NT2/D1 (cell line): ENCODE measurements around the gene TMEM176A.

Source experiments
- DNase-seq: peaks from one replicate; pipeline ENCODE4 v3.0.0-alpha.2; 2011; ENCODE audit warnings: low read depth, low spot score
- H3K27me3 ChIP-seq: 2 replicates; pipeline ENCODE4 v1.6.0; 2011; ENCODE audit warnings: mild to moderate bottlenecking; ENCODE audit not compliant: insufficient read length, insufficient read depth
- H3K36me3 ChIP-seq: 2 replicates; pipeline ENCODE4 v1.6.1; 2011; ENCODE audit warnings: mild to moderate bottlenecking, low read length, mixed read lengths; ENCODE audit not compliant: insufficient read depth, insufficient read length
- H3K4me1 ChIP-seq: 2 replicates; pipeline ENCODE4 v1.5.1; 2011; ENCODE audit not compliant: insufficient read depth, insufficient read length
- H3K4me3 ChIP-seq: 2 replicates; pipeline ENCODE4 v1.5.1; 2011; ENCODE audit warnings: low read depth; ENCODE audit not compliant: insufficient read length
- H3K9ac ChIP-seq: 2 replicates; pipeline ENCODE4 v1.6.0; 2011; ENCODE audit warnings: low read depth; ENCODE audit not compliant: insufficient read length
- H3K9me3 ChIP-seq: 2 replicates; pipeline ENCODE4 v1.5.1; 2011; ENCODE audit warnings: mild to moderate bottlenecking, low read length; ENCODE audit not compliant: insufficient read depth
- SUZ12 ChIP-seq: IDR thresholded peaks from 2 replicates; pipeline ENCODE4 v1.6.1; 2011; ENCODE audit not compliant: insufficient read length, insufficient read depth; ENCODE audit errors: extremely low read depth
- YY1 ChIP-seq: IDR thresholded peaks from 2 replicates; pipeline ENCODE4 v1.6.1; 2011; ENCODE audit not compliant: insufficient read length, insufficient read depth
- ZNF274 ChIP-seq: IDR thresholded peaks from 2 replicates; pipeline ENCODE4 v1.6.1; 2011; ENCODE audit warnings: mild to moderate bottlenecking, low read depth, low read length

The TMEM176A gene

DNA sequence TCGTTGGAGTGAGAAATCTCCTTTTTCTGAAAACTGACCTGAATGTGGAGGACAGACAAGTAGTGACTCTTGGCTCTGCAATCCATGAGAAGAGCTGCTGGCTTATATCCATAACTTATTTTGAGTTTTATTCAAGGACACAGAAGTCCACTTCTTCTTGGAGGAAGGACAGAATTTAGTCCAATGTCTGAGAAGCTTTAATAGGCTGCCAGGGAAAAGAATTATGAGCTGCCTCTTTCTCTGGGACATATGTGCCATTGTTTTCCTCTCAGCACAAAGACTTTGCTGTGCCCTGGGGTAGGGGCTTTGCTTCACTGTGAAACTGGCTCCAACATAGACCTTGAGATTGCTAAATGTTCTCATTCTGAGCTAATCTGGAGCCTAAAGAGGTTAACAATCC, 31.3 kb downstream of the TMEM176A start:
- Histone ChIP-seq H3K36me3 (no peaks in the 10 kb centered on the region), H3K27me3 (no peaks in the 10 kb centered on the region), H3K4me1 (no peaks in the 10 kb centered on the region), H3K9me3 (no peaks in the 10 kb centered on the region), H3K9ac (no peak overlapping the region), H3K4me3 (no peak overlapping the region)
- TF ChIP-seq SUZ12 = no peak
- TF ChIP-seq YY1 = no peak
- no peak for TF ChIP-seq ZNF274
- no peak for DNase-seq

DNA sequence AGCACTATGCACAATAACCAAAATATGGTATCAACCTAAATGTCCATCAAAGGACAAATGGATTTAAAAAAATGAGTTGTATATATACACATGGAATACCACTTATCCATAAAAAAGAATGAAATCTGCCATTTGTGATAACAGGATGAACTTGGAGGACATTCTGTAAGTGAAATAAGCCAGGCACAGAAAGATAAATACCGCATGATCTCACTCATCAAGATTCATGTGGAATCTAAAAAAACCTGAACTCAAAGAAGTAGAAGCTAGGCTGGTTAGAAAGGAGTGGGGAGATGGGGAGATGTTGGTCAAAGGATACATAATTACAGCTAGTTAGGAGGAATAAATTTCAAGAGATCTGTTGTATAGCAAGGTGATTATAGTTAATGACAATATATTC, 34.5 kb downstream of the TMEM176A start:
- Histone ChIP-seq H3K9me3 (no peaks in the 10 kb centered on the region), H3K4me3 (no peak overlapping the region), H3K9ac (no peak overlapping the region), H3K4me1 (peaks cover 3% of the 10 kb centered on the region), H3K27me3 (no peaks in the 10 kb centered on the region), H3K36me3 (no peaks in the 10 kb centered on the region)
- no peak for DNase-seq
- no peak for TF ChIP-seq SUZ12
- TF ChIP-seq YY1 = no peak
- TF ChIP-seq ZNF274 = no peak

GRCh38 chr7:150835702-150836280, 35.2 kb downstream of the TMEM176A start:
- Histone ChIP-seq H3K36me3 (no peaks in the 10 kb centered on the region), H3K27me3 (no peaks in the 10 kb centered on the region), H3K4me1 (peaks cover 3% of the 10 kb centered on the region), H3K4me3 (no peak overlapping the region), H3K9me3 (no peaks in the 10 kb centered on the region), H3K9ac (no peak overlapping the region)
- TF ChIP-seq YY1 (no peak), ZNF274 (no peak), SUZ12 (no peak)
- no peak for DNase-seq

DNA sequence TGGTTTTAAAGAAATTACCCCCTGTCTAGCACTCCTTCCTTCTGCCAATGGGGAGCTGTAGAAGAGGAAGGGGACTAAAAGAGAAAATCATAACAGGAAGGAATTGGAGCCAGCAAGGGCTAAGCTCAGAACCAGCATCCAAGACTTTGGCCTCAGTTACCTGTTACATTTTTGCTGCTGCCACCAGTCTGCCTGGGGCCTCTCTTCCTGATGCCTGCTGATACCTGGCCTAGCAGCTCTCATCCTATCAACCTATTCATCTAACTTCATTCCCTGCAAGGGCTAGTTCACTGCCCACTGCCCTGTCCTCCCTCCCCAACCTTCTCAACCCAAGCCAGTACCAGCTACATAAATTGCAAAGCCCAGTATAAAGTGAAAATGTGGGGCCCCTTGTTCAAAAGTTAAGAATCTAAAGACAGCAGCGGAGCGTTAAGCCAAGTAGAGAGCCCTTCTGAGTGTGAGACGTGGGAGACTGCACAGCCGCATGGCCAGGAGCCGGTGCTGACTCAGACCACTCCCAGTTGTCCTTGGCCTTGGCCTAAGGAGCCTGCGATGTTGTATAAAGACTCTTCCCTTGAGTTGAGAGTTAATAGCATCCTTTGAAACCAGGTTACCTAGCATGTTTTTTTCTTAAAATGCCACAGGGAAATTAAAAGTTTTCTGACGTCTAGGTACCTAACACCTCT, 38.5 kb downstream of the TMEM176A start:
- no peaks in the 10 kb centered on the region for H3K9me3 ChIP-seq
- H3K9ac ChIP-seq = no peak overlapping the region
- no peak for DNase-seq
- no peaks in the 10 kb centered on the region for H3K36me3 ChIP-seq
- TF ChIP-seq YY1 = no peak
- TF ChIP-seq ZNF274 = no peak
- TF ChIP-seq SUZ12 = no peak
- H3K27me3 ChIP-seq = no peaks in the 10 kb centered on the region
- no peak overlapping the region for H3K4me3 ChIP-seq
- peaks cover 3% of the 10 kb centered on the region for H3K4me1 ChIP-seq

DNA sequence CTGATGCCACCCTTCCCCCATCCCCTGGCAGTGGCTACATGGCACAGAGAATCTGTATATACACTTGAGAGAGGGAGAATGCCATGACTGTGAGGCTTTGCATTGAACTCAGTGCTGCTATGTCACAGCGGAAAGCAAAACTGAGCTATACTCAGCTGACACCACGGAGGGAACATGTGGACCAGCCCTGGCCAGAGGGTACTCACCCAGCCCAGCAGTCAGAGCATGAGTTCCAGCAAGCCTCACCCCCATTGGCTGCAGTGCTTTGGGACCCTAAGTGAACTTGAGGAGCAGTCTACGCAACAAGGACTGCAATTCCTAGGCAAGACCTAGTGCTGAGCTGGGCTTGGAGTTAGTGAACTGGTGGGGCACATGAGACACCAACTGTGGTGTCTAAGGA, 41.4 kb downstream of the TMEM176A start:
- Histone ChIP-seq H3K9ac (no peak overlapping the region), H3K9me3 (no peaks in the 10 kb centered on the region), H3K4me3 (no peak overlapping the region), H3K36me3 (no peaks in the 10 kb centered on the region), H3K4me1 (peaks cover 3% of the 10 kb centered on the region), H3K27me3 (no peaks in the 10 kb centered on the region)
- TF ChIP-seq YY1 (no peak), ZNF274 (no peak)
- DNase-seq = no peak

DNA sequence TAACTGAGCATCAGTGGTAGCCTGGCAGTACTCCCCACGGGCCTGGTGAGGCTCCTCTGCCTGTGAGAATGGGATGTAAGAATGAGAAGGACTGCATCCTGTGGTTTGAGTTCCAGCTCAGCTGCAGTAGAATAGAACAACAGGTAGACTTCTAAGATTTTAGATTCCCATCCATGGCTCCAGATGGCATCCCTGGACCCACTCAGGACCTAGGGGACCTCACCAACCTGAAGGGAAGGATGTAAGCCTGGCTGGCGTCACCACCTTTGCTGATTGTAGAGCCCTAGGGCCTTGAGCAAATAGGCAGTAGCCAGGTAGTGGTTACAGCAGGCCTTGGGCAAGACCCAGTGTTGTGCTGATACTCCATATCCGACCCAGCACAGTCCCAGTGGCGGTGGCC, 42.1 kb downstream of the TMEM176A start:
- Histone ChIP-seq H3K27me3 (no peaks in the 10 kb centered on the region), H3K4me3 (no peak overlapping the region), H3K36me3 (no peaks in the 10 kb centered on the region), H3K9me3 (no peaks in the 10 kb centered on the region), H3K4me1 (peaks cover 3% of the 10 kb centered on the region), H3K9ac (no peak overlapping the region)
- no peak for DNase-seq
- no peak for TF ChIP-seq SUZ12
- TF ChIP-seq ZNF274 = no peak
- TF ChIP-seq YY1 = no peak

GRCh38 chr7:150845421-150845861, 44.9 kb downstream of the TMEM176A start:
- Histone ChIP-seq H3K36me3 (no peaks in the 10 kb centered on the region), H3K27me3 (no peaks in the 10 kb centered on the region), H3K9me3 (no peaks in the 10 kb centered on the region), H3K4me1 (no peaks in the 10 kb centered on the region), H3K9ac (no peak overlapping the region), H3K4me3 (no peak overlapping the region)
- TF ChIP-seq ZNF274 = no peak
- no peak for TF ChIP-seq SUZ12
- no peak for TF ChIP-seq YY1
- DNase-seq = no peak
